T-cell (primary cell): ENCODE results near the gene POLR3E. TPM values are rescaled to one million over a fixed set of nuclear protein-coding genes. Genes with fewer than 3 reads are reported as not detected.

Experiments used
- ATAC-seq, 4 experiments: fragments of 200-7000 bp in 3 of 4; fragments of 150-1000 bp in 1 of 4; cut with Tn5 transposase; replicated peaks in 1 of 4; 1 replicate in 3 of 4; 2 replicates in 1 of 4; pipeline ENCODE4 v1.10.0; 2021; ENCODE audit warnings: moderate library complexity in 3 of 4, mild to moderate bottlenecking in 2 of 4, moderate number of reproducible peaks in 1 of 4
- CTCF ChIA-PET, 2 donors: fragments of 300-600 bp; sonication (Branson Sonifier 250); formaldehyde crosslinking; loops; one replicate each; lab custom pipeline; 2022; ENCODE audit warnings: antibody characterized with exemption in 2 of 2; lab: Charles Lee
- POLR2A ChIA-PET, 2 donors: fragments of 300-600 bp; sonication (Branson Sonifier 250); formaldehyde crosslinking; loops; one replicate each; lab custom pipeline; 2022; ENCODE audit warnings: antibody characterized with exemption in 2 of 2; lab: Charles Lee
- DNase-seq, 35 experiments: peaks; one replicate each; pipeline versions ENCODE4 v3.0.0 to v3.0.0-alpha.2; 2013 to 2023
- H3K27ac ChIP-seq: one replicate; pipeline ENCODE4 v1.5.1; 2013; ENCODE audit warnings: low read length
- H3K27me3 ChIP-seq, 2 experiments: replicated peaks in 1 of 2; 1 replicate in 1 of 2; 2 replicates in 1 of 2; pipeline versions ENCODE4 v1.6.1 to v1.7.0; 2013; ENCODE audit warnings: low read length in 1 of 2, mixed read lengths in 1 of 2; ENCODE audit not compliant: control insufficient read depth in 2 of 2, insufficient read depth in 2 of 2; ENCODE audit errors: extremely low read depth in 1 of 2
- H3K36me3 ChIP-seq, 2 donors: 1 replicate in 1 of 2; 2 replicates in 1 of 2; pipeline versions ENCODE4 v1.6.1 to v1.7.0; 2013; ENCODE audit warnings: low read length in 1 of 2; ENCODE audit not compliant: control insufficient read depth in 2 of 2, insufficient read depth in 1 of 2; ENCODE audit errors: extremely low read depth in 1 of 2
- H3K4me1 ChIP-seq, 2 experiments: 1 replicate in 1 of 2; 2 replicates in 1 of 2; pipeline versions ENCODE4 v1.6.1 to v1.7.0; 2013; ENCODE audit warnings: low read length in 2 of 2, mixed read lengths in 1 of 2; ENCODE audit not compliant: insufficient read depth in 2 of 2, control insufficient read depth in 1 of 2; ENCODE audit errors: extremely low read depth in 1 of 2
- H3K4me3 ChIP-seq, 2 donors: 1 replicate in 1 of 2; 2 replicates in 1 of 2; pipeline versions ENCODE4 v1.5.1 to v1.7.0; 2013; ENCODE audit warnings: mild to moderate bottlenecking in 2 of 2, low read length in 1 of 2, moderate library complexity in 1 of 2; ENCODE audit not compliant: control insufficient read depth in 1 of 2; ENCODE audit errors: extremely low read depth in 1 of 2
- H3K9me3 ChIP-seq: 2 replicates; pipeline ENCODE4 v1.7.0; 2013
- H3K27ac Mint-ChIP-seq, 2 donors: one replicate each; pipeline ENCODE4 v1.8.0; 2020 to 2021; ENCODE audit warnings: mild to moderate bottlenecking in 2 of 2, mixed read lengths in 2 of 2
- H3K27me3 Mint-ChIP-seq, 2 donors: one replicate each; pipeline ENCODE4 v1.8.0; 2021 to 2022; ENCODE audit warnings: mixed read lengths in 2 of 2
- H3K36me3 Mint-ChIP-seq: one replicate; pipeline ENCODE4 v1.8.0; 2021; ENCODE audit warnings: mixed read lengths
- H3K4me1 Mint-ChIP-seq, 3 donors: one replicate each; pipeline ENCODE4 v1.8.0; 2020 to 2022; ENCODE audit warnings: mixed read lengths in 3 of 3, mild to moderate bottlenecking in 1 of 3
- H3K4me3 Mint-ChIP-seq, 3 donors: one replicate each; pipeline ENCODE4 v1.8.0; 2020 to 2022; ENCODE audit warnings: mild to moderate bottlenecking in 3 of 3, mixed read lengths in 3 of 3, moderate library complexity in 3 of 3
- H3K9me3 Mint-ChIP-seq, 3 donors: one replicate each; pipeline ENCODE4 v1.8.0; 2020 to 2022; ENCODE audit warnings: mixed read lengths in 3 of 3
- WGBS: methylation state at CpG from one replicate; pipeline ENCODE4 v1.1.5; 2013; ENCODE audit warnings: missing lambda C conversion rate; ENCODE audit not compliant: insufficient coverage; 5-methylcytosine and 5-hydroxymethylcytosine counted together
- total RNA-seq, 35 experiments: library from RNA in 6 of 35; stranded (reverse) in 6 of 35; fragments of 120-200 nt in 1 of 35; gene quantifications; one replicate each; pipeline versions ENCODE4 v1.2.1 to v1.2.4 and lab custom pipeline; 2013 to 2026

The POLR3E gene
- total RNA-seq, 5 donors from 2014 or later (not counting 1 experiment from before 2014, with no cell fraction given), result 79.3 to 174 (median 99.7) TPM

- Mint-ChIP-seq H3K27me3 (no peaks in the 10 kb centered on the region), H3K4me3 (peak overlapping the region; percentile 96 to 98 (median 98)), H3K36me3 (peaks cover 11% of the 10 kb centered on the region), H3K4me1 (peaks cover 58 to 64% (median 60%) of the 10 kb centered on the region in 3 donors), H3K27ac (peak overlapping the region; percentile 95 to 96), H3K9me3 (no peaks in the 10 kb centered on the region)
- 17% methylated on average over 5 of the region's 14 CpGs for WGBS
- Histone ChIP-seq H3K4me1 (peaks cover 33 to 35% of the 10 kb centered on the region in 2 experiments), H3K4me3 (peak overlapping the region; percentile 78 to 96), H3K36me3 (peaks cover 0 to 5% of the 10 kb centered on the region in 2 donors), H3K27me3 (no peaks in the 10 kb centered on the region), H3K9me3 (no peaks in the 10 kb centered on the region), H3K27ac (peak overlapping the region; percentile 67)
- DNase-seq (peak in 2 of 35 experiments; percentile 14 to 39), ATAC-seq (no peak)
- ChIA-PET CTCF (interaction anchor here in 1 of 2 donors (0.7 to 1.4 kb wide), 2 partner anchors 15 to 53 kb away, joined by 3 to 6 read pairs; no protein-coding TSS in a partner anchor), POLR2A (interaction anchor here in 1 of 2 donors (0.5 to 0.9 kb wide), 3 partner anchors 12 to 20 kb away, joined by 3 to 10 read pairs (median 6); no protein-coding TSS in a partner anchor)
Observed at GRCh38 chr16:22372882-22373661, 75.9 kb downstream of the POLR3E start.

GRCh38 chr16:22373662-22374310, 76.6 kb downstream of the POLR3E start:
- peak overlapping the region; percentile 95 to 96 for H3K27ac Mint-ChIP-seq
- H3K4me3 ChIP-seq, result peak overlapping the region; percentile 78 to 96
- peak overlapping the region; percentile 67 for H3K27ac ChIP-seq
- H3K4me3 Mint-ChIP-seq, result peak overlapping the region; percentile 96 to 98 (median 98)
- H3K36me3 Mint-ChIP-seq, result peaks cover 11% of the 10 kb centered on the region
- ChIA-PET CTCF (interaction anchor here in 1 of 2 donors (1.4 kb wide), 1 partner anchor 16 kb away, joined by 6 read pairs; no protein-coding TSS in a partner anchor), POLR2A (interaction anchor here in 1 of 2 donors (0.9 kb wide), 1 partner anchor 16 kb away, joined by 6 read pairs; no protein-coding TSS in a partner anchor)
- peaks cover 51 to 58% (median 53%) of the 10 kb centered on the region in 3 donors for H3K4me1 Mint-ChIP-seq
- no peaks in the 10 kb centered on the region for H3K27me3 Mint-ChIP-seq
- H3K4me1 ChIP-seq, result peaks cover 29 to 33% of the 10 kb centered on the region in 2 experiments
- peaks cover 0 to 5% of the 10 kb centered on the region in 2 donors for H3K36me3 ChIP-seq
- H3K27me3 ChIP-seq, result no peaks in the 10 kb centered on the region
- ATAC-seq (peak; percentile 7 to 38 (median 18)), DNase-seq (peak in 28 of 35 experiments; percentile 10 to 55 (median 30))
- H3K9me3 ChIP-seq, result no peaks in the 10 kb centered on the region
- WGBS, result under 1% methylated on average over 46 of the region's 51 CpGs
- no peaks in the 10 kb centered on the region for H3K9me3 Mint-ChIP-seq

GRCh38 chr16:22374311-22375116, 77.3 kb downstream of the POLR3E start, which contains the start of gene CDR2:
CDR2 (minus strand) TSS chr16:22374619; CDS start chr16:22374309, 310 bp downstream.
- Mint-ChIP-seq H3K36me3 (peaks cover 11% of the 10 kb centered on the region), H3K9me3 (no peaks in the 10 kb centered on the region), H3K27me3 (no peaks in the 10 kb centered on the region), H3K4me3 (peak within 1 kb of the TSS; percentile 96 to 98 (median 98)), H3K27ac (peak within 1 kb of the TSS; percentile 95 to 96), H3K4me1 (peaks cover 44 to 51% (median 48%) of the 10 kb centered on the region in 3 donors)
- no peaks in the 10 kb centered on the region for H3K27me3 ChIP-seq
- ChIA-PET CTCF (no interaction called here), POLR2A (interaction anchor here (0.5 to 0.8 kb wide), 2 partner anchors 18 to 25 kb away, joined by 4 to 8 read pairs; no protein-coding TSS in a partner anchor)
- WGBS, result under 1% methylated on average over 96 of the region's 96 CpGs
- H3K9me3 ChIP-seq, result no peaks in the 10 kb centered on the region
- ATAC-seq (peak; percentile 90 to 93 (median 92)), DNase-seq (peak; percentile 92 to 99 (median 98))
- peaks cover 0 to 5% of the 10 kb centered on the region in 2 donors for H3K36me3 ChIP-seq
- H3K4me3 ChIP-seq, result peak within 1 kb of the TSS; percentile 78 to 96
- peak within 1 kb of the TSS; percentile 67 for H3K27ac ChIP-seq
- peaks cover 23 to 29% of the 10 kb centered on the region in 2 experiments for H3K4me1 ChIP-seq

GRCh38 chr16:22375117-22375962, 78.1 kb downstream of the POLR3E start:
- POLR2A ChIA-PET, result interaction anchor here (0.5 to 0.8 kb wide), 2 partner anchors 19 to 25 kb away, joined by 4 to 8 read pairs; no protein-coding TSS in a partner anchor
- peak overlapping the region; percentile 96 to 98 (median 98) for H3K4me3 Mint-ChIP-seq
- ATAC-seq (no peak), DNase-seq (peak in 1 of 35 experiments; percentile 29)
- peak overlapping the region; percentile 78 to 96 for H3K4me3 ChIP-seq
- no peaks in the 10 kb centered on the region for H3K27me3 Mint-ChIP-seq
- CTCF ChIA-PET, result interaction anchor here in 1 of 2 donors (0.6 kb wide), 1 partner anchor 86 kb away, joined by 4 read pairs; no protein-coding TSS in a partner anchor
- no peaks in the 10 kb centered on the region for H3K9me3 ChIP-seq
- H3K9me3 Mint-ChIP-seq, result no peaks in the 10 kb centered on the region
- H3K27me3 ChIP-seq, result no peaks in the 10 kb centered on the region
- peak overlapping the region; percentile 31 for H3K27ac ChIP-seq
- peaks cover 36 to 48% (median 45%) of the 10 kb centered on the region in 3 donors for H3K4me1 Mint-ChIP-seq
- 12% methylated on average over 14 of the region's 28 CpGs for WGBS
- peaks cover 11% of the 10 kb centered on the region for H3K36me3 Mint-ChIP-seq
- H3K4me1 ChIP-seq, result peaks cover 22 to 23% of the 10 kb centered on the region in 2 experiments
- peaks cover 0 to 5% of the 10 kb centered on the region in 2 donors for H3K36me3 ChIP-seq
- peak overlapping the region; percentile 88 to 89 for H3K27ac Mint-ChIP-seq

- no peaks in the 10 kb centered on the region for H3K9me3 Mint-ChIP-seq
- H3K4me3 ChIP-seq, result no peak overlapping the region
- ATAC-seq (no peak), DNase-seq (no peak)
- H3K4me1 ChIP-seq, result peaks cover 21 to 27% of the 10 kb centered on the region in 2 experiments
- WGBS, result 100% methylated on average over 1 of the region's 8 CpGs
- H3K27ac ChIP-seq, result no peak overlapping the region
- peaks cover 35 to 48% (median 45%) of the 10 kb centered on the region in 3 donors for H3K4me1 Mint-ChIP-seq
- peaks cover 11% of the 10 kb centered on the region for H3K36me3 Mint-ChIP-seq
- peak overlapping the region; percentile 54 to 98 (median 96) for H3K4me3 Mint-ChIP-seq
- no peaks in the 10 kb centered on the region for H3K27me3 Mint-ChIP-seq
- no peaks in the 10 kb centered on the region for H3K27me3 ChIP-seq
- CTCF ChIA-PET, result interaction anchor here in 1 of 2 donors (0.6 kb wide), 1 partner anchor 87 kb away, joined by 4 read pairs; no protein-coding TSS in a partner anchor
- H3K9me3 ChIP-seq, result no peaks in the 10 kb centered on the region
- POLR2A ChIA-PET, result interaction anchor here in 1 of 2 donors (0.6 kb wide), 1 partner anchor 678 kb away, joined by 3 read pairs; no protein-coding TSS in a partner anchor
- peaks cover 0 to 5% of the 10 kb centered on the region in 2 donors for H3K36me3 ChIP-seq
- no peak overlapping the region for H3K27ac Mint-ChIP-seq
Observed at GRCh38 chr16:22375963-22376640, 78.9 kb downstream of the POLR3E start.
